Heart right ventricle (tissue), 16 donors: ENCODE data around the gene STRAP. TPM values are rescaled to one million over a fixed set of nuclear protein-coding genes. Genes with fewer than 3 reads are reported as not detected.

Source experiments
- ATAC-seq, 8 donors: fragments of 200-7000 bp; cut with Tn5 transposase; one replicate each; pipeline ENCODE4 v1.9.1; 2020; ENCODE audit warnings: mild to moderate bottlenecking in 8 of 8, moderate library complexity in 8 of 8, moderate number of reproducible peaks in 1 of 8
- DNase-seq, 2 donors: peaks; one replicate each; pipeline ENCODE4 v3.0.0-alpha.2; 2020
- H3K27ac ChIP-seq, 10 donors: fragments of 200-600 bp; sonication (generic) in 2 of 10; one replicate each; pipeline versions ENCODE4 v1.5.0 to v1.8.0; 2020 to 2022; ENCODE audit warnings: mild to moderate bottlenecking in 3 of 10
- H3K27me3 ChIP-seq, 7 donors: fragments of 200-600 bp; one replicate each; pipeline ENCODE4 v1.8.0; 2021 to 2022; ENCODE audit warnings: mild to moderate bottlenecking in 2 of 7
- H3K36me3 ChIP-seq, 9 donors: fragments of 200-600 bp; sonication (generic) in 1 of 9; one replicate each; pipeline versions ENCODE4 v1.5.0 to v1.8.0; 2020 to 2022; ENCODE audit warnings: mild to moderate bottlenecking in 2 of 9
- H3K4me1 ChIP-seq, 9 donors: fragments of 200-600 bp; sonication (generic) in 1 of 9; one replicate each; pipeline versions ENCODE4 v1.5.0 to v1.8.0; 2020 to 2022; ENCODE audit warnings: mild to moderate bottlenecking in 4 of 9
- H3K4me3 ChIP-seq, 10 donors: fragments of 200-600 bp; sonication (generic) in 2 of 10; one replicate each; pipeline versions ENCODE4 v1.5.0 to v1.8.0; 2020 to 2022; ENCODE audit warnings: mild to moderate bottlenecking in 7 of 10, moderate library complexity in 2 of 10
- H3K9me3 ChIP-seq, 11 donors: fragments of 200-600 bp in 10 of 11; sonication (generic) in 2 of 11; one replicate each; pipeline versions ENCODE4 v1.5.0 to v1.8.0; 2013 to 2022; ENCODE audit warnings: mild to moderate bottlenecking in 2 of 11, control low read depth in 1 of 11, moderate library complexity in 1 of 11
- CTCF ChIP-seq, 9 donors: fragments of 200-600 bp; sonication (generic) in 2 of 9; IDR thresholded peaks; one replicate each; pipeline versions ENCODE4 v1.5.0 to v1.8.0; 2021 to 2022; ENCODE audit warnings: antibody characterized with exemption in 9 of 9, mild to moderate bottlenecking in 5 of 9, moderate library complexity in 1 of 9
- WGBS, 2 donors: extraction: QIAGEN DNeasy Blood & Tissue Kit; methylation state at CpG; one replicate each; pipeline ENCODE4 v1.1.7; 2013; ENCODE audit warnings: inconsistent platforms in 1 of 2; 5-methylcytosine and 5-hydroxymethylcytosine counted together
- intact Hi-C, 10 donors: fragments of 100-400 bp; cut with DNase I; formaldehyde crosslinking; loops; one replicate each; pipeline versions ENCODE4 v1.11.1 to v1.14.2; 2022
- polyA plus RNA-seq, 2 donors: library from polyadenylated mRNA; stranded (reverse); fragments of 200-250 nt; gene quantifications; one replicate each; pipeline ENCODE4 v1.2.3, GENCODE V29; 2013
- total RNA-seq, 10 donors: library from RNA; stranded (reverse); fragmentation: NEBNext Ultra II Directional in 3 of 10; extraction: Animal tissue kit (Norgen Biotek cat#: 25700) in 3 of 10; gene quantifications; one replicate each; pipeline versions ENCODE4 v1.2.1 to v1.2.4, GENCODE V29; 2021 to 2023
- donor health status: Arrhythmogenic right ventricular cardiomyopathy.
- donor health status: ischemic (EF 13 %, LVEDD 7.1; RV severe dilation, severe dysfunction).
- donor health status: healthy with polysubstance abuse.
- donor health status: DM: no; HTN: yes; CAD: no.
- donor health status: DM: no; HTN: no; CAD: no.
- donor health status: ischemic (EF 25% LVEDD 6.9; RV normal size, moderate dysfunction).
- donor health status: ischemic (EF 25% LVEDD 5.7; RV mildly dilated, moderate dysfunction).
- donor health status: healthy.
- donor health status: DM: yes; HTN: yes; CAD: no.
- donor health status: Ischemic cardiomyopathy.
- donor health status: ischemic (EF 35%, LVEDD 5.7; RV mildly dilated, moderate dysfunction).
- donor health status: nonischemic (EF 11% LVEDD 7.7; RV severe dilation, severe dysfunction).
- donor health status: DM: yes; HTN: yes; CAD: no.
- donor health status: PGD.
- donor health status: ischemic (EF 29% LVEDD 5.4; RV normal size, mild dysfunction).
- donor health status: nonischemic (EF 23%, LVEDD 6.1; RV moderate dilation, normal function).

The STRAP gene
- total and polyA plus RNA-seq, 12 donors = 104 to 161 (median 116) TPM

- Histone ChIP-seq H3K4me3 (no peak overlapping the region), H3K27ac (no peak overlapping the region), H3K36me3 (no peaks in the 10 kb centered on the region), H3K27me3 (peaks cover 0 to 6% (median 0%) of the 10 kb centered on the region in 7 donors), H3K4me1 (peaks cover 0 to 13% (median 0%) of the 10 kb centered on the region in 9 donors), H3K9me3 (no peaks in the 10 kb centered on the region)
- DNase-seq = no peak
- TF ChIP-seq CTCF (IDR thresholded peaks at IDR 0.05) = no peak
- ATAC-seq = no peak
- WGBS, 2 donors = 71 to 78% methylated on average over 4 of the region's 4 CpGs
- intact Hi-C loops = loop anchor here in 4 of 10 donors (2.0 to 10.0 kb wide), 3 partner anchors 261 to 579 kb away; no protein-coding TSS in a partner anchor
These were observed 28.3 kb upstream of the STRAP start for GRCh38 chr12:15853877-15854276.

- Histone ChIP-seq H3K4me1 (peaks cover 0 to 10% (median 0%) of the 10 kb centered on the region in 9 donors), H3K27me3 (peaks cover 0 to 13% (median 4%) of the 10 kb centered on the region in 7 donors), H3K9me3 (no peaks in the 10 kb centered on the region), H3K36me3 (no peaks in the 10 kb centered on the region), H3K27ac (peak overlapping the region in 1 of 10 donors; percentile 0), H3K4me3 (no peak overlapping the region)
- no peak for TF ChIP-seq CTCF (IDR thresholded peaks at IDR 0.05)
- DNase-seq (no peak), ATAC-seq (no peak)
- intact Hi-C loops = loop anchor here in 9 of 10 donors (2.0 to 10.0 kb wide), 6 partner anchors 262 to 580 kb away; no protein-coding TSS in a partner anchor
- 93 to 95% methylated on average over 1 of the region's 1 CpG for WGBS, 2 donors
These were observed 27.3 kb upstream of the STRAP start for GRCh38 chr12:15854916-15855315.

- TF ChIP-seq CTCF (IDR thresholded peaks at IDR 0.05) = no peak
- no peak for DNase-seq
- peak overlapping the region in 3 of 10 donors; percentile 1 to 48 (median 23) for H3K27ac ChIP-seq
- H3K4me3 ChIP-seq = no peak overlapping the region
- peaks cover 0 to 3% (median 0%) of the 10 kb centered on the region in 9 donors for H3K4me1 ChIP-seq
- no peak for ATAC-seq
- intact Hi-C loops = loop anchor here (1.0 to 10.0 kb wide), 7 partner anchors 263 to 581 kb away; no protein-coding TSS in a partner anchor
- H3K27me3 ChIP-seq = peaks cover 0 to 13% (median 5%) of the 10 kb centered on the region in 7 donors
- WGBS, 2 donors = 72 to 92% methylated on average over 1 of the region's 1 CpG
- no peaks in the 10 kb centered on the region for H3K9me3 ChIP-seq
- H3K36me3 ChIP-seq = no peaks in the 10 kb centered on the region
These were observed 26.5 kb upstream of the STRAP start for GRCh38 chr12:15855646-15856045.

GRCh38 chr12:15856097-15856982 is 25.8 kb upstream of the STRAP start:
- Histone ChIP-seq H3K36me3 (no peaks in the 10 kb centered on the region), H3K27ac (peak overlapping the region in 3 of 10 donors; percentile 1 to 48 (median 23)), H3K9me3 (no peaks in the 10 kb centered on the region), H3K4me1 (peaks cover 0 to 3% (median 0%) of the 10 kb centered on the region in 9 donors), H3K4me3 (no peak overlapping the region), H3K27me3 (peaks cover 0 to 13% (median 5%) of the 10 kb centered on the region in 7 donors)
- peak; percentile 64 to 96 (median 83) for TF ChIP-seq CTCF (IDR thresholded peaks at IDR 0.05)
- intact Hi-C loops = loop anchor here in 9 of 10 donors (1.0 to 10.0 kb wide), 5 partner anchors 264 to 582 kb away; no protein-coding TSS in a partner anchor
- peak in 1 of 2 donors; percentile 62 for DNase-seq
- ATAC-seq = peak in 6 of 8 donors; percentile 57 to 77 (median 72)
- 37 to 46% methylated on average over 8 of the region's 8 CpGs for WGBS, 2 donors
